ENCODE results near the gene AKT3. TPM values are rescaled to one million over a fixed set of nuclear protein-coding genes. Genes with fewer than 3 reads are reported as not detected.

Gene AKT3
- total RNA-seq = 25.6 and 31.4 TPM in 2 replicates

GRCh38 chr1:243850202-243850451, at the start of gene AKT3:
Gene AKT3 (minus strand): TSS chr1:243850243. CDS start chr1:243843170, 7,073 bp downstream.

Other genes with a start within 250 kb of the AKT3 start
- 4.8 and 5.6 TPM in 2 replicates for gene ZBTB18, start 201.0 kb upstream of the AKT3 start, total RNA-seq

Data from smooth muscle cell of trachea (primary cell).